GM10248 (cell line): ENCODE results near the gene IL1RAPL1.
A peak's percentile ranks its signal among the peaks of the same experiment; 100 is the strongest.

Source experiments
- CTCF ChIA-PET: fragments of 300-600 bp; sonication (Branson Sonifier 250); formaldehyde crosslinking; extraction: SDS; loops from one replicate; lab custom pipeline; 2021; ENCODE audit warnings: antibody characterized with exemption; lab: Yijun Ruan, JAX
- POLR2A ChIA-PET: fragments of 350-650 bp; sonication (Branson Sonifier 250); formaldehyde crosslinking; extraction: SDS; loops from one replicate; lab custom pipeline; 2020; ENCODE audit warnings: antibody characterized with exemption; lab: Yijun Ruan, JAX
- DNase-seq: peaks from one replicate; pipeline ENCODE4 v3.0.0; 2012; ENCODE audit errors: extremely low spot score
- CTCF ChIP-seq: IDR thresholded peaks from 2 replicates; pipeline ENCODE4 v1.5.1; 2012; ENCODE audit warnings: mild to moderate bottlenecking, low read depth; ENCODE audit errors: extremely low read depth, missing control alignments, control extremely low read depth

IL1RAPL1 gene

DNA sequence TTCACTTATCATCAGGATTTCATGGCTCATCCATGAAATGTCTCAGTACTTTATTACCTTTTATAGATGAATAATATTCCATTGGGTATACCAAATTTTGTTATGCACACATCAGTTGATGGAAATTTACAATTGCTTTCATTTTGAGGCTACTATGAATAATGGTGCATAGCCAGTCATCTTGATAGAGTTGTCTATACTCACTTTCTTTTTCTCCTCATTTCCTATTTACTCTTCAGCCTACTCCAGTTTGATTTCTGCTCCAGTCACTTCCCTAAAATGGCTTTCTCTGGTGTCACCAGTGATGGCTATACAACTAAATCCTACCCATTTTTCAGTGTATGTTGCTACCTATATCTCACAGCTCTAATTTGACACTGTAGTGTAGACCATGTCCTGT, 884.6 kb downstream of the IL1RAPL1 start:
- POLR2A ChIA-PET: no interaction called here
- TF ChIP-seq CTCF: no peak
- CTCF ChIA-PET: no interaction called here
- no peak for DNase-seq

GRCh38 chrX:29477878-29478277, 890.6 kb downstream of the IL1RAPL1 start:
- CTCF ChIA-PET: interaction anchor here (1.1 to 2.4 kb wide), 11 partner anchors 8 to 64 kb away, joined by 3 to 31 read pairs (median 4); no protein-coding TSS in a partner anchor
- POLR2A ChIA-PET: no interaction called here
- no peak for DNase-seq
- TF ChIP-seq CTCF: no peak

DNA sequence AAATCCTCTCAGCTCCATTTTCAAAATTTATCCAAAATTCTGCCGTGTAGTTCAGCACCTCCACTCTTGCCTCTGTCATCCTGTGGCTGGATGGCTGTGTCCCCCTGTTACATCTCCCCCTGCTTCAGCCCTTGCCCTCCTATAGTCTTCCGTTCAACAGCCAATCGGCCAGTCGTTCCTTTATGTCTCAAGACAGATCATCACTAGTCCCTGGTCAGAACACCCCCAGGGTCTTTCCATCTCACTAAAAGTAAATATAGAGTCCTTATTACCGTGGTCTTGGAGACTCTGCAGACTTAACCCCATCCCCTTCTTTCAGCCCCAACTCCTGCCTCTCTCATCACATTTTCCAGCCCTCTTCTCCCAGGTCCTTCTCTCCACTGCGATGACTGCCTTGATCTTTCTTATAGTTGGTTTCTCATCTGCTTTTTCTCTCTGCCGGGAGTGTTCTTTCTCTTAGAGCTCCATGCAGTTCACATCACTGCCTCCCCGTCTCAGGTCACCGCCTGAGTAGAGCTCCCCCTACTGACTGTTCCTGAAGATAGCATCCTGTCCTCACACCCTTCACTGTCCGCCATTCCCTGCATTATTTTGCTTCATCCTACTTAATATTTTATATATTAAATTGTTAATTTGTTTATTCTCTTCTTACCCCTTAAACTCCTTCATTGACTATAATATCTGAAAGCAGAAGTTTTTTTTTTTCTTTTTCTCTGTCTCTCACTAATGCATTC, 891.3 kb downstream of the IL1RAPL1 start:
- CTCF ChIA-PET: interaction anchor here (0.9 to 2.4 kb wide), 22 partner anchors 8 to 886 kb away, joined by 3 to 31 read pairs (median 4); no protein-coding TSS in a partner anchor
- peak; percentile 58 for DNase-seq
- POLR2A ChIA-PET: no interaction called here
- peak; percentile 50 for TF ChIP-seq CTCF

DNA sequence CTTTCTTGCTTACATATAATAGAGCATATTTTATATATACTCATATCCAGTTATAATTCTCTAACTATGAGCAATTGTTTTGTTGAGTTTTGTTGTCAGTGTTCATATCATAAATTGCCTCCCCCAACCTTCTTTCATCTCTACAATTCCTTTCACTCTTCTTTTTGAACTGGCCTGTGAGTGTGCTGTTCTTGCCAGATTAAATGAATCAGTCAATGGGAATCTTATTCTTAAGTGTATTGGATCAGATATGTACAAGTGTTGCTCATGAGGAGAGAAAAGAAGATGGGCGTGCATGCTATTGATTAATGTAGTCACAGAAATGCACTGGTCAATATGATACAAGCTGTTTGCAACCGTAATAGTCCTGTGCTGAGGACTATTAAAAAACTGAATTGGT, 900.0 kb downstream of the IL1RAPL1 start:
- no peak for DNase-seq
- POLR2A ChIA-PET: no interaction called here
- CTCF ChIA-PET: interaction anchor here (6.1 kb wide), 1 partner anchor 8 kb away, joined by 31 read pairs; no protein-coding TSS in a partner anchor
- TF ChIP-seq CTCF: no peak

DNA sequence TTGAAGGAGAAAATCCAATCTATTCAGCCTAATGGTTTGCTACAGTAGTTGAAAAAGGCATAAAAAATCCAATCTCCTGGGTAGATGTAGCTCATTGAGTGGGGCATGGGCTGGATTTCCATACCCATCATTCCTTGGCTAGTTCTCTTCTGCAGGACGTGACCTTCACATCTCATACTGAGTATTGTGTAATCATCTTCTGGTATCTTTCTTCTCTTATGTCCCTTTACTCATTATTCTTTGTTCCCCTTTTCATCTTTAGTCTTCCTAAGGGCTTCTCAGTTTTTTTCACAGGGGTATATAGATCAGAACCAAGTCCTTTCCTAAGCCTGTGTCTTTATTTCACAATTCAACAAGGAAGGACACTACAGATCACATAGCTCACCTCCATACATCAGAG, 900.5 kb downstream of the IL1RAPL1 start:
- CTCF ChIA-PET: interaction anchor here (6.1 kb wide), 1 partner anchor 9 kb away, joined by 31 read pairs; no protein-coding TSS in a partner anchor
- POLR2A ChIA-PET: no interaction called here
- TF ChIP-seq CTCF: no peak
- DNase-seq: no peak

- CTCF ChIA-PET: interaction anchor here (1.0 to 6.1 kb wide), 2 partner anchors 10 to 12 kb away, joined by 3 to 31 read pairs; no protein-coding TSS in a partner anchor
- POLR2A ChIA-PET: no interaction called here
- DNase-seq: no peak
These were observed 901.7 kb downstream of the IL1RAPL1 start for GRCh38 chrX:29488919-29489318.

More at GRCh38 chrX:29488919-29489318, 901.7 kb downstream of the IL1RAPL1 start:
- TF ChIP-seq CTCF: no peak
